CD4-positive, CD25-positive, alpha-beta regulatory T cell (primary cell): ENCODE measurements around the gene RNF183. TPM values are rescaled to one million over a fixed set of nuclear protein-coding genes. Genes with fewer than 3 reads are reported as not detected.
A peak's percentile ranks its signal among the peaks of the same experiment; 100 is the strongest.

ENCODE experiments used
- ATAC-seq, 2 donors: fragments of 150-1000 bp; cut with Tn5 transposase; one replicate each; pipeline ENCODE4 v1.10.0; 2021; ENCODE audit warnings: low read depth in 2 of 2, moderate number of reproducible peaks in 2 of 2, moderate library complexity in 1 of 2
- DNase-seq, 3 donors: peaks; one replicate each; pipeline versions ENCODE4 v3.0.0 to v3.0.0-alpha.2; 2012 to 2022; ENCODE audit warnings: mixed read lengths in 1 of 3
- H3K27ac ChIP-seq: one replicate; pipeline ENCODE4 v1.7.0; 2013; ENCODE audit warnings: mild to moderate bottlenecking, low read length; ENCODE audit not compliant: insufficient read depth, poor library complexity, severe bottlenecking
- H3K27me3 ChIP-seq: one replicate; pipeline ENCODE4 v1.7.0; 2013; ENCODE audit warnings: low read length; ENCODE audit not compliant: control insufficient read depth, insufficient read depth
- H3K36me3 ChIP-seq: one replicate; pipeline ENCODE4 v1.7.0; 2013; ENCODE audit warnings: mild to moderate bottlenecking, low read length, moderate library complexity; ENCODE audit not compliant: control insufficient read depth, insufficient read depth
- H3K4me1 ChIP-seq: 2 replicates; pipeline ENCODE4 v1.7.0; 2013; ENCODE audit warnings: mild to moderate bottlenecking, low read length; ENCODE audit not compliant: insufficient read depth, control insufficient read depth, poor library complexity, severe bottlenecking
- H3K4me3 ChIP-seq: one replicate; pipeline ENCODE4 v1.7.0; 2013; ENCODE audit warnings: low read depth, mild to moderate bottlenecking, low read length, moderate library complexity
- H3K9me3 ChIP-seq, 2 experiments: 1 replicate in 1 of 2; 2 replicates in 1 of 2; pipeline ENCODE4 v1.7.0; 2013; ENCODE audit warnings: low read length in 2 of 2, mild to moderate bottlenecking in 1 of 2, moderate library complexity in 1 of 2; ENCODE audit not compliant: control insufficient read depth in 2 of 2
- H3K27ac Mint-ChIP-seq, 3 donors: one replicate each; pipeline ENCODE4 v1.8.0; 2020 to 2022; ENCODE audit warnings: mild to moderate bottlenecking in 3 of 3, mixed read lengths in 3 of 3, moderate library complexity in 2 of 3
- H3K27me3 Mint-ChIP-seq: one replicate; pipeline ENCODE4 v1.8.0; 2022; ENCODE audit warnings: mild to moderate bottlenecking, mixed read lengths
- H3K36me3 Mint-ChIP-seq: one replicate; pipeline ENCODE4 v1.8.0; 2020; ENCODE audit warnings: mixed read lengths
- H3K4me1 Mint-ChIP-seq, 4 donors: one replicate each; pipeline ENCODE4 v1.8.0; 2020 to 2022; ENCODE audit warnings: mixed read lengths in 4 of 4, mild to moderate bottlenecking in 1 of 4
- H3K4me3 Mint-ChIP-seq, 4 donors: one replicate each; pipeline ENCODE4 v1.8.0; 2020 to 2022; ENCODE audit warnings: mild to moderate bottlenecking in 4 of 4, mixed read lengths in 4 of 4, moderate library complexity in 3 of 4
- H3K9me3 Mint-ChIP-seq, 7 donors: one replicate each; pipeline ENCODE4 v1.8.0; 2020 to 2022; ENCODE audit warnings: mixed read lengths in 7 of 7, mild to moderate bottlenecking in 3 of 7, moderate library complexity in 2 of 7
- polyA plus RNA-seq, 4 donors: library from polyadenylated mRNA; unstranded; fragments of 300-500 nt; fragmentation: Illumina TruSeq; gene quantifications; one replicate each; pipeline ENCODE4 v1.2.3, GENCODE V29; 2021
- total RNA-seq: library from RNA; stranded (reverse); gene quantifications from one replicate; pipeline ENCODE4 v1.2.3, GENCODE V29; 2022

RNF183 gene
- total and polyA plus RNA-seq, 5 donors from 2014 or later = not detected

- Histone ChIP-seq H3K36me3 (peaks cover 85% of the 10 kb centered on the region), H3K4me1 (no peaks in the 10 kb centered on the region), H3K27ac (no peak overlapping the region), H3K27me3 (no peaks in the 10 kb centered on the region), H3K9me3 (no peaks in the 10 kb centered on the region), H3K4me3 (no peak overlapping the region)
- H3K36me3 Mint-ChIP-seq = peaks cover 53% of the 10 kb centered on the region
- H3K4me3 Mint-ChIP-seq = no peak overlapping the region
- H3K9me3 Mint-ChIP-seq = no peaks in the 10 kb centered on the region
- H3K4me1 Mint-ChIP-seq = peaks cover 0 to 12% (median 0%) of the 10 kb centered on the region in 4 donors
- no peak overlapping the region for H3K27ac Mint-ChIP-seq
- H3K27me3 Mint-ChIP-seq = no peaks in the 10 kb centered on the region
- ATAC-seq = no peak
- DNase-seq = no peak
Measured at GRCh38 chr9:113289091-113289490, 14.1 kb downstream of the RNF183 start.

GRCh38 chr9:113281356-113281755 is 21.8 kb downstream of the RNF183 start:
- Histone ChIP-seq H3K4me1 (peaks cover 12% of the 10 kb centered on the region), H3K9me3 (no peaks in the 10 kb centered on the region), H3K27me3 (no peaks in the 10 kb centered on the region), H3K4me3 (no peak overlapping the region), H3K36me3 (peaks cover 77% of the 10 kb centered on the region), H3K27ac (no peak overlapping the region)
- Mint-ChIP-seq H3K27me3 (no peaks in the 10 kb centered on the region), H3K27ac (peak overlapping the region in 1 of 3 donors; percentile 28), H3K9me3 (no peaks in the 10 kb centered on the region), H3K4me3 (peak overlapping the region in 1 of 4 donors; percentile 56), H3K36me3 (peaks cover 57% of the 10 kb centered on the region), H3K4me1 (peaks cover 5 to 36% (median 32%) of the 10 kb centered on the region in 4 donors)
- no peak for ATAC-seq
- DNase-seq = no peak

GRCh38 chr9:113278840-113279239 is 24.3 kb downstream of the RNF183 start:
- no peak for DNase-seq
- Mint-ChIP-seq H3K36me3 (peaks cover 47% of the 10 kb centered on the region), H3K4me3 (peak overlapping the region in 2 of 4 donors; percentile 26 to 58), H3K4me1 (peaks cover 10 to 41% (median 31%) of the 10 kb centered on the region in 4 donors), H3K9me3 (no peaks in the 10 kb centered on the region), H3K27me3 (no peaks in the 10 kb centered on the region), H3K27ac (peak overlapping the region in 1 of 3 donors; percentile 39)
- Histone ChIP-seq H3K36me3 (peaks cover 56% of the 10 kb centered on the region), H3K27ac (no peak overlapping the region), H3K4me1 (peaks cover 30% of the 10 kb centered on the region), H3K9me3 (no peaks in the 10 kb centered on the region), H3K4me3 (no peak overlapping the region), H3K27me3 (no peaks in the 10 kb centered on the region)
- no peak for ATAC-seq

- H3K27me3 Mint-ChIP-seq = no peaks in the 10 kb centered on the region
- no peak within 1 kb of the TSS for H3K4me3 Mint-ChIP-seq
- peaks cover 38% of the 10 kb centered on the region for H3K36me3 Mint-ChIP-seq
- H3K27ac Mint-ChIP-seq = no peak within 1 kb of the TSS
- no peaks in the 10 kb centered on the region for H3K9me3 Mint-ChIP-seq
- Histone ChIP-seq H3K27ac (peak within 1 kb of the TSS; percentile 95), H3K36me3 (peaks cover 56% of the 10 kb centered on the region), H3K4me3 (peak within 1 kb of the TSS; percentile 92), H3K9me3 (no peaks in the 10 kb centered on the region), H3K4me1 (peaks cover 30% of the 10 kb centered on the region), H3K27me3 (no peaks in the 10 kb centered on the region)
- ATAC-seq = peak; percentile 95
- DNase-seq = peak; percentile 94 to 98 (median 96)
- H3K4me1 Mint-ChIP-seq = peaks cover 14 to 41% (median 31%) of the 10 kb centered on the region in 4 donors
Measured at GRCh38 chr9:113275157-113276131, 27.7 kb downstream of the RNF183 start, which contains the start of the genes CDC26 and PRPF4. Gene CDC26, minus strand, starts transcription at chr9:113275572. Its CDS starts 3,065 bp downstream, at chr9:113272507. Gene PRPF4, plus strand, starts transcription at chr9:113275658. Its CDS starts 86 bp downstream, at chr9:113275744.

- Mint-ChIP-seq H3K27me3 (no peaks in the 10 kb centered on the region), H3K36me3 (peaks cover 36% of the 10 kb centered on the region), H3K4me3 (no peak overlapping the region), H3K4me1 (peaks cover 14 to 43% (median 31%) of the 10 kb centered on the region in 4 donors), H3K27ac (no peak overlapping the region), H3K9me3 (no peaks in the 10 kb centered on the region)
- Histone ChIP-seq H3K27me3 (no peaks in the 10 kb centered on the region), H3K36me3 (peaks cover 56% of the 10 kb centered on the region), H3K9me3 (no peaks in the 10 kb centered on the region), H3K27ac (peak overlapping the region; percentile 95), H3K4me1 (peaks cover 30% of the 10 kb centered on the region), H3K4me3 (peak overlapping the region; percentile 92)
- DNase-seq (peak; percentile 32 to 74 (median 69)), ATAC-seq (peak; percentile 3 to 14)
Measured at GRCh38 chr9:113274474-113275156, 28.6 kb downstream of the RNF183 start.

- H3K4me3 ChIP-seq = no peak overlapping the region
- DNase-seq (no peak), ATAC-seq (no peak)
- H3K4me3 Mint-ChIP-seq = peak overlapping the region in 1 of 4 donors; percentile 21
- peaks cover 67% of the 10 kb centered on the region for H3K36me3 ChIP-seq
- no peaks in the 10 kb centered on the region for H3K9me3 Mint-ChIP-seq
- H3K9me3 ChIP-seq = no peaks in the 10 kb centered on the region
- H3K36me3 Mint-ChIP-seq = peaks cover 39% of the 10 kb centered on the region
- H3K27me3 ChIP-seq = no peaks in the 10 kb centered on the region
- H3K4me1 ChIP-seq = peaks cover 10% of the 10 kb centered on the region
- H3K4me1 Mint-ChIP-seq = peaks cover 14 to 32% (median 22%) of the 10 kb centered on the region in 4 donors
- H3K27ac Mint-ChIP-seq = peak overlapping the region in 2 of 3 donors; percentile 8 to 16
- no peaks in the 10 kb centered on the region for H3K27me3 Mint-ChIP-seq
- no peak overlapping the region for H3K27ac ChIP-seq
Measured at GRCh38 chr9:113269871-113270270, 33.3 kb downstream of the RNF183 start.

- Mint-ChIP-seq H3K4me1 (peaks cover 14 to 28% (median 21%) of the 10 kb centered on the region in 4 donors), H3K9me3 (no peaks in the 10 kb centered on the region), H3K4me3 (peak overlapping the region in 1 of 4 donors; percentile 21), H3K27me3 (no peaks in the 10 kb centered on the region), H3K27ac (no peak overlapping the region), H3K36me3 (peaks cover 40% of the 10 kb centered on the region)
- peaks cover 5% of the 10 kb centered on the region for H3K4me1 ChIP-seq
- H3K27ac ChIP-seq = no peak overlapping the region
- no peak overlapping the region for H3K4me3 ChIP-seq
- peaks cover 67% of the 10 kb centered on the region for H3K36me3 ChIP-seq
- H3K27me3 ChIP-seq = no peaks in the 10 kb centered on the region
- H3K9me3 ChIP-seq = no peaks in the 10 kb centered on the region
- ATAC-seq (no peak), DNase-seq (peak in 1 of 3 donors; percentile 8)
Measured at GRCh38 chr9:113269355-113269754, 33.8 kb downstream of the RNF183 start.
